Stomach (tissue), 9 donors: ENCODE measurements around the gene C16orf92. TPM values are rescaled to one million over a fixed set of nuclear protein-coding genes. Genes with fewer than 3 reads are reported as not detected.

Experiments used
- DNase-seq, 2 donors: peaks; one replicate each; pipeline versions ENCODE4 v3.0.0 to v3.0.0-alpha.2; 2013 to 2019
- H3K27ac ChIP-seq, 5 donors: fragments of 200-600 bp in 4 of 5; sonication (generic) in 4 of 5; one replicate each; pipeline ENCODE4 v1.5.1; 2013 to 2019; ENCODE audit warnings: mild to moderate bottlenecking in 1 of 5, moderate library complexity in 1 of 5
- H3K27me3 ChIP-seq, 3 donors: fragments of 200-600 bp; sonication (generic); one replicate each; pipeline ENCODE4 v1.5.1; 2017 to 2019; ENCODE audit warnings: mixed run types in 1 of 3
- H3K36me3 ChIP-seq, 4 donors: fragments of 200-600 bp; sonication (generic); 1 replicate in 3 of 4; 2 replicates in 1 of 4; pipeline ENCODE4 v1.5.1; 2016 to 2019
- H3K4me1 ChIP-seq, 4 donors: fragments of 200-600 bp; sonication (generic); one replicate each; pipeline ENCODE4 v1.5.1; 2016 to 2019
- H3K4me3 ChIP-seq, 4 donors: fragments of 200-600 bp; sonication (generic) in 3 of 4; one replicate each; pipeline ENCODE4 v1.5.1; 2016 to 2019; ENCODE audit warnings: mild to moderate bottlenecking in 1 of 4
- H3K9me3 ChIP-seq, 4 donors: fragments of 200-600 bp; sonication (generic); one replicate each; pipeline ENCODE4 v1.5.1; 2016 to 2019
- EP300 ChIP-seq: sonication (generic); formaldehyde crosslinking; IDR thresholded peaks from one replicate; pipeline ENCODE4 v1.6.1; 2017; ENCODE audit warnings: antibody characterized with exemption
- POLR2A ChIP-seq, 4 donors: fragments of 450-650 bp; IDR thresholded peaks; one replicate each; pipeline ENCODE4 v1.6.1; 2016; ENCODE audit warnings: antibody characterized with exemption in 4 of 4, control low read depth in 2 of 4, mild to moderate bottlenecking in 1 of 4, moderate library complexity in 1 of 4
- POLR2AphosphoS5 ChIP-seq, 3 donors: sonication (generic); formaldehyde crosslinking; IDR thresholded peaks; one replicate each; pipeline ENCODE4 v1.6.1; 2016; ENCODE audit warnings: antibody characterized with exemption in 3 of 3
- WGBS, 5 donors: extraction: QIAGEN DNeasy Blood & Tissue Kit in 3 of 5; methylation state at CpG; one replicate each; pipeline versions ENCODE4 v1.1.5 to v1.1.7; 2013 to 2018; 5-methylcytosine and 5-hydroxymethylcytosine counted together
- intact Hi-C: fragments of 100-400 bp; cut with DNase I; formaldehyde crosslinking; loops from one replicate; pipeline ENCODE4 v1.15.1; 2023; ENCODE audit warnings: low total_unique reads
- polyA plus RNA-seq, 3 donors: library from polyadenylated mRNA; stranded (reverse); fragments of 200-250 nt; gene quantifications; one replicate each; pipeline ENCODE4 v1.2.3, GENCODE V29; 2013
- total RNA-seq, 5 donors: library from RNA; depleted of rRNA; stranded (reverse); fragments of >200 nt; gene quantifications; one replicate each; pipeline versions ENCODE4 v1.1.0 to v1.2.3, GENCODE V29; 2014 to 2016
- TF ChIP-seq, protein P1 (sequence below), 7 experiments: fragments of 450-650 bp in 4 of 7; fragments of 200-600 bp in 3 of 7; sonication (generic) in 3 of 7; IDR thresholded peaks; one replicate each; pipeline ENCODE4 v1.5.1; 2016 to 2019; ENCODE audit warnings: antibody characterized with exemption in 7 of 7, control low read depth in 2 of 7, mild to moderate bottlenecking in 1 of 7
- donor health status: healthy with polysubstance abuse.
- donor health status: Bipolar disorder and iron deficiency.
- donor health status: healthy.

C16orf92 gene
- total and polyA plus RNA-seq, 8 donors = not detected

DNA sequence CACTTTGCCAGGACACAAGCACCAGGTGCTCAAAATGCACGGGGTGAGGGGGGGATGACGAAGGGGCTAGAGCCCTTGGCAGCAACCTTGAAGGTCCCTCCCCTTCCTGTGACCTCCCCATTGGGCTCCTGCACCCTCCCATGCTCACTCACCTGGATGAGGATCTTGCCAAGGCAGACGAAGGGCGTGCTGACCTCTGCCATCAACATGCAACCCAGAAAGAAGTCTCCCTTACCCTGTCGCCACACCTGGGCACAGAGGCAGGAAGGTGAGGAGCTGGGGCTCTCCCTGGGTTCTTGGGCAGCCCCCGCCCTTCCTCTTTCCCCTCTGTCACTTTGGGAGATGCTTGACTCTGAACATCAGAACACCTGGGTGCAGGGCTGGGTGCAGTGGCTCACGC, 2.6 kb downstream of the C16orf92 start:
- Histone ChIP-seq H3K4me1 (peaks cover 7 to 14% (median 12%) of the 10 kb centered on the region in 4 donors), H3K36me3 (no peaks in the 10 kb centered on the region), H3K9me3 (no peaks in the 10 kb centered on the region), H3K27me3 (peaks cover 16 to 65% (median 38%) of the 10 kb centered on the region in 3 donors), H3K4me3 (no peak overlapping the region), H3K27ac (no peak overlapping the region)
- 46 to 62% (median 52%) methylated on average over 7 of the region's 7 CpGs for WGBS, 5 donors
- intact Hi-C loops = loop anchor here (5.0 to 10.0 kb wide), 2 partner anchors 161 to 328 kb away; partner anchors contain the start of gene CDIPT
- TF ChIP-seq POLR2A (IDR thresholded peaks at IDR 0.05) (no peak), EP300 (no peak), POLR2AphosphoS5 (IDR thresholded peaks at IDR 0.05) (no peak)
- TF ChIP-seq, protein P1, sequence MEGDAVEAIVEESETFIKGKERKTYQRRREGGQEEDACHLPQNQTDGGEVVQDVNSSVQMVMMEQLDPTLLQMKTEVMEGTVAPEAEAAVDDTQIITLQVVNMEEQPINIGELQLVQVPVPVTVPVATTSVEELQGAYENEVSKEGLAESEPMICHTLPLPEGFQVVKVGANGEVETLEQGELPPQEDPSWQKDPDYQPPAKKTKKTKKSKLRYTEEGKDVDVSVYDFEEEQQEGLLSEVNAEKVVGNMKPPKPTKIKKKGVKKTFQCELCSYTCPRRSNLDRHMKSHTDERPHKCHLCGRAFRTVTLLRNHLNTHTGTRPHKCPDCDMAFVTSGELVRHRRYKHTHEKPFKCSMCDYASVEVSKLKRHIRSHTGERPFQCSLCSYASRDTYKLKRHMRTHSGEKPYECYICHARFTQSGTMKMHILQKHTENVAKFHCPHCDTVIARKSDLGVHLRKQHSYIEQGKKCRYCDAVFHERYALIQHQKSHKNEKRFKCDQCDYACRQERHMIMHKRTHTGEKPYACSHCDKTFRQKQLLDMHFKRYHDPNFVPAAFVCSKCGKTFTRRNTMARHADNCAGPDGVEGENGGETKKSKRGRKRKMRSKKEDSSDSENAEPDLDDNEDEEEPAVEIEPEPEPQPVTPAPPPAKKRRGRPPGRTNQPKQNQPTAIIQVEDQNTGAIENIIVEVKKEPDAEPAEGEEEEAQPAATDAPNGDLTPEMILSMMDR (IDR thresholded peaks at IDR 0.05) = no peak
- no peak for DNase-seq

DNA sequence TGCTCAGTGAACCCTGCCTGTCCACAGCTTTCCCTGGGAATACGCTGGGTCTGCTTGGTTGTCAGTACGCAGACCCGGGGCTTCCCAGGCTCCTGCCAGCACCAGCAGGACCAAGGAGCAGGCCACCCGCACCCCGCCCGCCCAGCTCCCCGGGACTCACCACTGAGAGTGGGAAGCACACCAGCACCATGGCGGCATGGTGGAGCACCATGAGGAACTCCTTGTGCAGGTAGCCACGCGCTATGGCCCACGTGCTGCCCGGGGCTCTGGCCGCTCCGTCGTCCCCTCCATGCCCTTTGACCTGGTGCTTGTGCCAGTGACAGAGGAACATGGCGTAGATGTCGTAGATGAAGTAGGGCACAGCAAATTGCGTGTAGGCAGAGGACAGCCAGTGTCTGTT, 3.5 kb downstream of the C16orf92 start:
- no peak for DNase-seq
- intact Hi-C loops = loop anchor here (5.0 to 10.0 kb wide), 2 partner anchors 162 to 329 kb away; partner anchors contain the start of gene CDIPT

GRCh38 chr16:30027588-30028437, 4.8 kb downstream of the C16orf92 start:
- 40 to 48% (median 42%) methylated on average over 12 to 13 of the region's 13 CpGs for WGBS, 5 donors
- Histone ChIP-seq H3K4me3 (no peak overlapping the region), H3K36me3 (no peaks in the 10 kb centered on the region), H3K4me1 (peaks cover 7 to 12% (median 9%) of the 10 kb centered on the region in 4 donors), H3K27ac (no peak overlapping the region), H3K9me3 (no peaks in the 10 kb centered on the region), H3K27me3 (peaks cover 24 to 88% (median 60%) of the 10 kb centered on the region in 3 donors)
- TF ChIP-seq, protein P1 (IDR thresholded peaks at IDR 0.05) = no peak
- TF ChIP-seq EP300 = no peak
- no peak for TF ChIP-seq POLR2A (IDR thresholded peaks at IDR 0.05)
- TF ChIP-seq POLR2AphosphoS5 (IDR thresholded peaks at IDR 0.05) = no peak
- intact Hi-C loops = loop anchor here (5.0 to 10.0 kb wide), 2 partner anchors 163 to 331 kb away; partner anchors contain the start of gene CDIPT
- DNase-seq = no peak

More for the DNA sequence above, 3.5 kb downstream of the C16orf92 start:
- TF ChIP-seq POLR2AphosphoS5 (IDR thresholded peaks at IDR 0.05) (no peak), POLR2A (IDR thresholded peaks at IDR 0.05) (no peak), EP300 (no peak)
- TF ChIP-seq, protein P1 (IDR thresholded peaks at IDR 0.05) = no peak
- Histone ChIP-seq H3K27me3 (peaks cover 18 to 74% (median 47%) of the 10 kb centered on the region in 3 donors), H3K4me3 (no peak overlapping the region), H3K4me1 (peaks cover 7 to 15% (median 13%) of the 10 kb centered on the region in 4 donors), H3K9me3 (no peaks in the 10 kb centered on the region), H3K27ac (no peak overlapping the region), H3K36me3 (no peaks in the 10 kb centered on the region)
- WGBS, 5 donors = 87 to 90% (median 90%) methylated on average over 17 to 18 of the region's 18 CpGs

GRCh38 chr16:30028438-30029076, 5.6 kb downstream of the C16orf92 start:
- WGBS, 5 donors = 11 to 29% (median 12%) methylated on average over 13 to 18 of the region's 18 CpGs
- Histone ChIP-seq H3K9me3 (no peaks in the 10 kb centered on the region), H3K27me3 (peaks cover 24 to 95% (median 67%) of the 10 kb centered on the region in 3 donors), H3K36me3 (no peaks in the 10 kb centered on the region), H3K4me1 (peaks cover 7 to 12% (median 9%) of the 10 kb centered on the region in 4 donors), H3K27ac (no peak overlapping the region), H3K4me3 (no peak overlapping the region)
- intact Hi-C loops = loop anchor here (5.0 to 10.0 kb wide), 2 partner anchors 164 to 331 kb away; partner anchors contain the start of gene CDIPT
- TF ChIP-seq EP300 (no peak), POLR2A (IDR thresholded peaks at IDR 0.05) (no peak), POLR2AphosphoS5 (IDR thresholded peaks at IDR 0.05) (no peak)
- TF ChIP-seq, protein P1 (IDR thresholded peaks at IDR 0.05) = no peak
- DNase-seq = peak in 1 of 2 donors; percentile 68
